HUES64 (cell line): Measurements from ENCODE around the gene SPN.
"Not testable (repeated sequence)": the region's sequence is repeated elsewhere in the genome, so short reads cannot be mapped to it uniquely, and the experiment has no call there.

Source experiments
- H3K27ac ChIP-seq: 2 replicates; pipeline ENCODE4 v1.7.0; 2013; ENCODE audit warnings: low read depth, low read length, inconsistent platforms
- H3K27me3 ChIP-seq: 2 replicates; pipeline ENCODE4 v1.6.1; 2013; ENCODE audit warnings: mild to moderate bottlenecking, low read length; ENCODE audit not compliant: insufficient read depth
- H3K36me3 ChIP-seq: 2 replicates; pipeline ENCODE4 v1.6.1; 2013; ENCODE audit warnings: mild to moderate bottlenecking, low read length; ENCODE audit not compliant: insufficient read depth
- H3K4me1 ChIP-seq: 2 replicates; pipeline ENCODE4 v1.6.1; 2013; ENCODE audit warnings: mild to moderate bottlenecking, low read length, moderate library complexity; ENCODE audit not compliant: insufficient read depth
- H3K4me3 ChIP-seq: 2 replicates; pipeline ENCODE4 v1.5.1; 2013; ENCODE audit warnings: mild to moderate bottlenecking, low read length, moderate library complexity
- H3K9ac ChIP-seq: 2 replicates; pipeline ENCODE4 v1.6.1; 2013; ENCODE audit warnings: mild to moderate bottlenecking, low read depth, low read length
- H3K9me3 ChIP-seq: 2 replicates; pipeline ENCODE4 v1.6.1; 2013; ENCODE audit warnings: low read depth, low read length; ENCODE audit not compliant: insufficient read depth
- WGBS: fragments of 150-250, 120-280 bp; methylation state at CpG from one replicate; pipeline ENCODE4 v1.1.7; 2013; ENCODE audit warnings: missing lambda C conversion rate; 5-methylcytosine and 5-hydroxymethylcytosine counted together

The SPN gene

GRCh38 chr16:29696881-29697331 is 33.9 kb downstream of the SPN start:
- H3K27ac ChIP-seq = no peak overlapping the region
- H3K36me3 ChIP-seq = peaks cover 20% of the 10 kb centered on the region
- no peak overlapping the region for H3K9ac ChIP-seq
- H3K9me3 ChIP-seq = peaks cover 6% of the 10 kb centered on the region; the same call in 1 of the 2 replicates
- no peaks in the 10 kb centered on the region for H3K27me3 ChIP-seq
- 97% methylated on average over 21 of the region's 21 CpGs for WGBS
- H3K4me3 ChIP-seq = no peak overlapping the region
- H3K4me1 ChIP-seq = peaks cover 6% of the 10 kb centered on the region; the same call in 1 of the 2 replicates

- Histone ChIP-seq H3K4me3 (no peak overlapping the region), H3K9me3 (peaks cover 6% of the 10 kb centered on the region; the same call in 1 of the 2 replicates), H3K9ac (no peak overlapping the region), H3K4me1 (peaks cover 6% of the 10 kb centered on the region; the same call in 1 of the 2 replicates), H3K27ac (no peak overlapping the region), H3K36me3 (peaks cover 20% of the 10 kb centered on the region), H3K27me3 (no peaks in the 10 kb centered on the region)
- WGBS = 97% methylated on average over 7 of the region's 7 CpGs
Measured at GRCh38 chr16:29697391-29697790, 34.3 kb downstream of the SPN start.

GRCh38 chr16:29698042-29698441 is 35.0 kb downstream of the SPN start:
- Histone ChIP-seq H3K9me3 (peaks cover 6% of the 10 kb centered on the region; the same call in 1 of the 2 replicates), H3K27ac (no peak overlapping the region), H3K4me1 (peaks cover 6% of the 10 kb centered on the region; the same call in 1 of the 2 replicates), H3K36me3 (peaks cover 20% of the 10 kb centered on the region), H3K27me3 (no peaks in the 10 kb centered on the region), H3K9ac (no peak overlapping the region), H3K4me3 (no peak overlapping the region)
- no CpG with 5 or more reads among the region's 2 CpGs for WGBS

- H3K27ac ChIP-seq = no peak overlapping the region
- H3K36me3 ChIP-seq = peaks cover 20% of the 10 kb centered on the region
- no peak overlapping the region for H3K4me3 ChIP-seq
- peaks cover 6% of the 10 kb centered on the region; the same call in 1 of the 2 replicates for H3K9me3 ChIP-seq
- 94% methylated on average over 17 of the region's 17 CpGs for whole genome bisulfite sequencing
- peaks cover 6% of the 10 kb centered on the region; the same call in 1 of the 2 replicates for H3K4me1 ChIP-seq
- no peaks in the 10 kb centered on the region for H3K27me3 ChIP-seq
- H3K9ac ChIP-seq = no peak overlapping the region
Measured at GRCh38 chr16:29698484-29699323, 35.7 kb downstream of the SPN start.

- peaks cover 6% of the 10 kb centered on the region; the same call in 1 of the 2 replicates for H3K9me3 ChIP-seq
- H3K9ac ChIP-seq = no peak overlapping the region
- H3K27me3 ChIP-seq = no peaks in the 10 kb centered on the region
- peaks cover 6% of the 10 kb centered on the region; the same call in 1 of the 2 replicates for H3K4me1 ChIP-seq
- H3K27ac ChIP-seq = no peak overlapping the region
- no peak overlapping the region for H3K4me3 ChIP-seq
- H3K36me3 ChIP-seq = peaks cover 20% of the 10 kb centered on the region
- 84% methylated on average over 11 of the region's 11 CpGs for WGBS
Measured at GRCh38 chr16:29699324-29700219, 36.5 kb downstream of the SPN start.

GRCh38 chr16:29700253-29700987 is 37.4 kb downstream of the SPN start:
- H3K4me3 ChIP-seq = no peak overlapping the region
- 15% methylated on average over 13 of the region's 14 CpGs for WGBS
- peaks cover 6% of the 10 kb centered on the region; the same call in 1 of the 2 replicates for H3K9me3 ChIP-seq
- no peak overlapping the region for H3K9ac ChIP-seq
- peaks cover 20% of the 10 kb centered on the region for H3K36me3 ChIP-seq
- peaks cover 6% of the 10 kb centered on the region; the same call in 1 of the 2 replicates for H3K4me1 ChIP-seq
- H3K27me3 ChIP-seq = no peaks in the 10 kb centered on the region
- H3K27ac ChIP-seq = no peak overlapping the region

GRCh38 chr16:29701214-29701555 is 38.1 kb downstream of the SPN start:
- Histone ChIP-seq H3K9ac (no peak overlapping the region), H3K4me1 (peaks cover 6% of the 10 kb centered on the region; the same call in 1 of the 2 replicates), H3K9me3 (peaks cover 6% of the 10 kb centered on the region; the same call in 1 of the 2 replicates), H3K27me3 (no peaks in the 10 kb centered on the region), H3K27ac (no peak overlapping the region), H3K36me3 (peaks cover 15% of the 10 kb centered on the region), H3K4me3 (no peak overlapping the region)
- whole genome bisulfite sequencing = 92% methylated on average over 5 of the region's 5 CpGs

GRCh38 chr16:29702269-29702668 is 39.2 kb downstream of the SPN start:
- Histone ChIP-seq H3K36me3 (peaks cover 10% of the 10 kb centered on the region), H3K27ac (no peak overlapping the region), H3K9me3 (peaks cover 6% of the 10 kb centered on the region; the same call in 1 of the 2 replicates), H3K9ac (no peak overlapping the region), H3K4me3 (no peak overlapping the region), H3K4me1 (peaks cover 6% of the 10 kb centered on the region; the same call in 1 of the 2 replicates), H3K27me3 (no peaks in the 10 kb centered on the region)
- WGBS = 82% methylated on average over 13 of the region's 13 CpGs

GRCh38 chr16:29705030-29705429 is 42.0 kb downstream of the SPN start:
- 50% methylated on average over 1 of the region's 2 CpGs for WGBS
- no peak overlapping the region for H3K9ac ChIP-seq
- peaks cover 3% of the 10 kb centered on the region; the same call in 1 of the 2 replicates for H3K4me1 ChIP-seq
- no peak overlapping the region for H3K4me3 ChIP-seq
- no peaks in the 10 kb centered on the region for H3K27me3 ChIP-seq
- no peak overlapping the region for H3K27ac ChIP-seq
- H3K36me3 ChIP-seq = no peaks in the 10 kb centered on the region
- H3K9me3 ChIP-seq = no peaks in the 10 kb centered on the region

GRCh38 chr16:29707160-29707559 is 44.1 kb downstream of the SPN start:
- H3K9ac ChIP-seq, H3K27ac ChIP-seq, H3K4me3 ChIP-seq, H3K27me3 ChIP-seq, H3K9me3 ChIP-seq: not testable (repeated sequence)
- Histone ChIP-seq H3K4me1 (peaks cover 13% of the 10 kb centered on the region), H3K36me3 (peaks cover 15% of the 10 kb centered on the region)
- WGBS = 95% methylated on average over 1 of the region's 1 CpG
